Loucy (cell line): ENCODE measurements around the gene DPT.

ENCODE experiments used
- H2AFZ ChIP-seq: fragments of 200-600 bp; sonication (generic); 2 replicates; pipeline ENCODE4 v1.6.0; 2016; ENCODE audit warnings: antibody characterized with exemption, mild to moderate bottlenecking, low read length, moderate library complexity
- H3F3A ChIP-seq: fragments of 200-600 bp; 2 replicates; pipeline ENCODE4 v1.6.0; 2016; ENCODE audit warnings: antibody characterized with exemption, low read depth, mild to moderate bottlenecking
- H3K27me3 ChIP-seq: fragments of 200-600 bp; sonication (generic); 2 replicates; pipeline ENCODE4 v1.6.1; 2014; ENCODE audit warnings: low read length, mild to moderate bottlenecking; ENCODE audit not compliant: insufficient read depth, poor library complexity, severe bottlenecking
- H3K36me3 ChIP-seq: fragments of 200-600 bp; sonication (generic); 2 replicates; pipeline ENCODE4 v1.6.1; 2016; ENCODE audit warnings: low read length; ENCODE audit not compliant: insufficient read depth
- H3K4me1 ChIP-seq: fragments of 200-600 bp; sonication (generic); 2 replicates; pipeline ENCODE4 v1.5.1; 2014; ENCODE audit warnings: low read length, mild to moderate bottlenecking; ENCODE audit not compliant: insufficient read depth, poor library complexity, severe bottlenecking
- H3K4me2 ChIP-seq: fragments of 200-600 bp; sonication (generic); 2 replicates; pipeline ENCODE4 v1.6.0; 2014; ENCODE audit warnings: antibody characterized with exemption, low read length, low read depth, mild to moderate bottlenecking; ENCODE audit not compliant: poor library complexity, severe bottlenecking
- H3K4me3 ChIP-seq: fragments of 200-600 bp; sonication (generic); 2 replicates; pipeline ENCODE4 v1.5.1; 2014; ENCODE audit warnings: low read length, mild to moderate bottlenecking, mixed read lengths; ENCODE audit not compliant: poor library complexity, severe bottlenecking
- H3K79me2 ChIP-seq: fragments of 200-600 bp; sonication (generic); 2 replicates; pipeline ENCODE4 v1.6.1; 2014; ENCODE audit warnings: low read length; ENCODE audit not compliant: insufficient read depth
- H3K9ac ChIP-seq: fragments of 200-600 bp; sonication (generic); 2 replicates; pipeline ENCODE4 v1.6.0; 2014; ENCODE audit warnings: mild to moderate bottlenecking, low read depth, low read length, moderate library complexity; ENCODE audit not compliant: poor library complexity, severe bottlenecking
- H3K9me2 ChIP-seq: fragments of 200-600 bp; sonication (generic); replicated peaks from 2 replicates; pipeline ENCODE4 v1.6.1; 2016; ENCODE audit warnings: low read depth, low read length, mixed read lengths
- H3K9me3 ChIP-seq: fragments of 200-600 bp; sonication (generic); 2 replicates; pipeline ENCODE4 v1.6.1; 2014; ENCODE audit warnings: mild to moderate bottlenecking, antibody characterized with exemption, low read length, low read depth; ENCODE audit not compliant: insufficient read depth
- H4K20me1 ChIP-seq: fragments of 200-600 bp; sonication (generic); 2 replicates; pipeline ENCODE4 v1.6.0; 2014; ENCODE audit warnings: antibody characterized with exemption, low read length, mild to moderate bottlenecking; ENCODE audit not compliant: insufficient read depth, poor library complexity, severe bottlenecking
- CTCF ChIP-seq: fragments of 200-600 bp; sonication (generic); conservative IDR thresholded peaks from 2 replicates; pipeline ENCODE4 v1.5.1; 2014; ENCODE audit warnings: mild to moderate bottlenecking, antibody characterized with exemption, low read length
- EZH2phosphoT487 ChIP-seq: fragments of 200-600 bp; IDR thresholded peaks from 2 replicates; pipeline ENCODE4 v1.6.1; 2018; ENCODE audit warnings: antibody characterized with exemption, mild to moderate bottlenecking, moderate library complexity, borderline replicate concordance

The DPT gene

GRCh38 chr1:168719306-168720111 is 9.5 kb downstream of the DPT start:
- Histone ChIP-seq H3K36me3 (no peaks in the 10 kb centered on the region), H3F3A (no peaks in the 10 kb centered on the region), H3K9ac (no peak overlapping the region), H3K79me2 (no peaks in the 10 kb centered on the region), H3K27me3 (no peaks in the 10 kb centered on the region), H2AFZ (no peak overlapping the region), H3K4me3 (no peak overlapping the region), H3K4me1 (no peaks in the 10 kb centered on the region), H3K9me2 (no peaks in the 10 kb centered on the region), H4K20me1 (no peaks in the 10 kb centered on the region), H3K4me2 (no peak overlapping the region), H3K9me3 (no peaks in the 10 kb centered on the region)
- TF ChIP-seq EZH2phosphoT487 (no peak), CTCF (no peak)

- H2AFZ ChIP-seq = no peak overlapping the region
- TF ChIP-seq EZH2phosphoT487 (no peak), CTCF (no peak)
These were observed 10.8 kb downstream of the DPT start for GRCh38 chr1:168717906-168718891.

DNA sequence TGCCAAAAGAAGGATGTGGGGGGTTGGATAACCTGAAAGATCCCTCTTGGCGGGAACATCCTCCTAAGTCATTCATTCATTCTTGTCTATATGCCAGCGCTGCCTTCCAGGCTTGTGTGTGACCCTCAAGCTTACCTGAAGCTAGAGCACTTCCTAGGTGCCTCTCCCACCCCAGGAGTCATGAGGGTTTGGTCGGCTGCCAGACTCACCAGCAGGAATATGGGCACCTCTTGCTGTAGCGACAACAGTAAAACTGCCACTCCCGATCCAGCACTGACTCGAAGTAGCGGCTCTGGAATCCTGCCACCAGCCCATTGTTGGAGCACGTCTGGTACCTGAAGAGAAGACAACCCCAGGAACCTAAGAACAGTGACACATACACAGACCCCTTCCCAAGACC is 15.0 kb downstream of the DPT start:
- Histone ChIP-seq H3K9me3 (no peaks in the 10 kb centered on the region), H3K4me2 (no peak overlapping the region), H3F3A (no peaks in the 10 kb centered on the region), H3K36me3 (no peaks in the 10 kb centered on the region), H4K20me1 (no peaks in the 10 kb centered on the region), H3K4me1 (no peaks in the 10 kb centered on the region), H3K79me2 (no peaks in the 10 kb centered on the region), H3K9me2 (no peaks in the 10 kb centered on the region), H2AFZ (no peak overlapping the region), H3K27me3 (no peaks in the 10 kb centered on the region), H3K4me3 (no peak overlapping the region), H3K9ac (no peak overlapping the region)
- TF ChIP-seq EZH2phosphoT487 = no peak
- TF ChIP-seq CTCF = no peak

More at GRCh38 chr1:168717906-168718891, 10.8 kb downstream of the DPT start:
- H3K27me3 ChIP-seq = no peaks in the 10 kb centered on the region
- H3K36me3 ChIP-seq = no peaks in the 10 kb centered on the region
- H3K79me2 ChIP-seq = no peaks in the 10 kb centered on the region
- H3K9me2 ChIP-seq = no peaks in the 10 kb centered on the region
- H3K4me2 ChIP-seq = no peak overlapping the region
- no peak overlapping the region for H3K4me3 ChIP-seq
- H3K4me1 ChIP-seq = no peaks in the 10 kb centered on the region
- no peaks in the 10 kb centered on the region for H4K20me1 ChIP-seq
- no peaks in the 10 kb centered on the region for H3F3A ChIP-seq
- H3K9me3 ChIP-seq = no peaks in the 10 kb centered on the region
- no peak overlapping the region for H3K9ac ChIP-seq
